ENCODE results near the gene AOPEP.

GRCh38 chr9:94973451-94973941, 247.0 kb downstream of the AOPEP start:
- no peak for TF ChIP-seq CTCF (IDR thresholded peaks at IDR 0.05; ENCODE audit: low read length)
- TF ChIP-seq EZH2 (IDR thresholded peaks at IDR 0.05; ENCODE audit: borderline replicate concordance, low read length): no peak

Measured in OCI-LY1 (cell line).